Measurements from ENCODE around the gene HOXB13.

Gene HOXB13

DNA sequence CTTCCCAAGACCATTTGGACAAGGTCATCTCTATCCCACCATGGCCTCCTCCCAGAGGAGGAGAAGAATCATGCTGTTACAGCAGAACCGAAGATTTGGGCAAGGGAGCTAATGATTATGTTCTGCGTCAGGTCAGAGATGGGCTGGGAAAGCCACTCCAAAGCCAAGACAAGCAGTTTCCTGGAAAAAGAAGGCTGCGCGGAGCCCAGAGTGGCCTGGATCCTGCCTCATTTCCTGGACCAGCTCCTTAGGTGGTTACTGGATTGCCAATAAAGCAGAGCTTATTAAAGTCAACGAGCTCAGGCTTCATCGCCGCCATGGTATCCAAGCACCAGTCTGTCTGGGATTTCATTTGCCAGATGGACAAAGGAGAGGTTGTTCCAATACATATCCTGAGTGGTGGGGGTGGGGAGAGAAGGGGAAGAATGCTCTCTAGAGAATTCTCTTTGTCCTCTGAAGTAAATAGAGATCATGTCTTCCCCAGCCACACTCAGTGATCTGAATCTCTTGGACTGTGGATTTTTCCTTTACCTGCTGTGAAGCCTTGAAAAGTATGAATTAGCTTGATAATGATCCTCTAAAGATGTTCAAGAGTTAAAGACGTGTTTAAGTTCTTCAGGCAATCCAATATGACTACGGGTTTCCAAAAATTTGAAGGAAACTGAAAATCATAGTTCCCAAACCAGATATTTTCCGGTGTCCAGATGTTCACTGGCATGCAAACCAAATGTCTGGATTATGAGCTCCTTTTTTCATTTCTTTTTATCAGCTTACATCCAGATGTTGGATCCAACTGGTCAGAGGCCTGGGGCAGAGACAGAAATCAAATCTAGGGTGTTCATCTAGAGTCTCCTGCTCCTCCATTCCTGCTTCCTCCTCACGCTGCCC, 23.9 kb downstream of the HOXB13 start:
- TF ChIP-seq CTCF (IDR thresholded peaks at IDR 0.05), result no peak
- H3K36me3 ChIP-seq, result no peaks in the 10 kb centered on the region
- no peak overlapping the region for H3K4me3 ChIP-seq (ENCODE audit: low read depth in 1 of 2, low read length in 1 of 2)
- no peaks in the 10 kb centered on the region for H3K4me1 ChIP-seq (ENCODE audit: control insufficient read depth in 1 of 2, insufficient read depth in 1 of 2, low read depth in 1 of 2, low read length in 1 of 2)
- H3K9me3 ChIP-seq, result no peaks in the 10 kb centered on the region
- H3K27me3 ChIP-seq, result peaks cover 99% of the 10 kb centered on the region
- H3K27ac ChIP-seq, result no peak overlapping the region

GRCh38 chr17:48701864-48702532, 26.6 kb downstream of the HOXB13 start:
- Histone ChIP-seq H3K4me1 (ENCODE audit: control insufficient read depth in 1 of 2, insufficient read depth in 1 of 2, low read depth in 1 of 2, low read length in 1 of 2) (no peaks in the 10 kb centered on the region), H3K36me3 (no peaks in the 10 kb centered on the region), H3K27me3 (peaks cover 97% of the 10 kb centered on the region), H3K4me3 (ENCODE audit: low read depth in 1 of 2, low read length in 1 of 2) (no peak overlapping the region), H3K27ac (no peak overlapping the region), H3K9me3 (no peaks in the 10 kb centered on the region)
- TF ChIP-seq CTCF (IDR thresholded peaks at IDR 0.05), result no peak

GRCh38 chr17:48693178-48693577, 35.4 kb downstream of the HOXB13 start:
- no peaks in the 10 kb centered on the region for H3K9me3 ChIP-seq
- H3K27ac ChIP-seq, result no peak overlapping the region
- H3K36me3 ChIP-seq, result no peaks in the 10 kb centered on the region
- H3K4me3 ChIP-seq (ENCODE audit: low read depth in 1 of 2, low read length in 1 of 2), result no peak overlapping the region
- no peak for TF ChIP-seq CTCF (IDR thresholded peaks at IDR 0.05)
- H3K4me1 ChIP-seq (ENCODE audit: control insufficient read depth in 1 of 2, insufficient read depth in 1 of 2, low read depth in 1 of 2, low read length in 1 of 2), result no peaks in the 10 kb centered on the region
- H3K27me3 ChIP-seq, result peaks cover 94% of the 10 kb centered on the region

DNA sequence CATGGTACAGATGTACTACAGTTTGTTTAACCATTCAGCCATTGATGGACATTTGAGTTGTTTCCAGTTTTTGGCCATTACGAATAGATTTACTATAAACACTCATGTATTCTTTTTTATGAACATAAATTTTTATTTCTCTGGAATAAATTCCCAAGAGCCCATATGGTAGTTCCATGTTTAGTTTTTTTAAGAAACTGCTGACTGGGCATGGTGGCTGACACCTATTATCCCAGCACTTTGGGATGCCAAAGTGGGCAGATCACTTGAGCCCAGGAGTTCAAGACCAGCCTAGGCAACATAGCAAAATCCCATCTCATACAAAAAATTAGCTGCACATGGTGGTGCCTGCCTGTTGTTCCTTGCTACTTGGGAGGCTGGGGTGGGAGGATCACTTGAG, 36.5 kb downstream of the HOXB13 start:
- Histone ChIP-seq H3K36me3 (no peaks in the 10 kb centered on the region), H3K27ac (no peak overlapping the region)

GRCh38 chr17:48690655-48691054, 37.9 kb downstream of the HOXB13 start:
- H3K27ac ChIP-seq, result no peak overlapping the region
- TF ChIP-seq CTCF (IDR thresholded peaks at IDR 0.05), result no peak
- no peaks in the 10 kb centered on the region for H3K4me1 ChIP-seq (ENCODE audit: control insufficient read depth in 1 of 2, insufficient read depth in 1 of 2, low read depth in 1 of 2, low read length in 1 of 2)
- H3K9me3 ChIP-seq, result no peaks in the 10 kb centered on the region
- H3K4me3 ChIP-seq (ENCODE audit: low read depth in 1 of 2, low read length in 1 of 2), result no peak overlapping the region
- no peaks in the 10 kb centered on the region for H3K36me3 ChIP-seq
- H3K27me3 ChIP-seq, result peaks cover 81% of the 10 kb centered on the region

More for the DNA sequence above, 36.5 kb downstream of the HOXB13 start:
- H3K27me3 ChIP-seq, result peaks cover 93% of the 10 kb centered on the region
- no peak overlapping the region for H3K4me3 ChIP-seq (ENCODE audit: low read depth in 1 of 2, low read length in 1 of 2)
- TF ChIP-seq CTCF (IDR thresholded peaks at IDR 0.05), result no peak
- no peaks in the 10 kb centered on the region for H3K4me1 ChIP-seq (ENCODE audit: control insufficient read depth in 1 of 2, insufficient read depth in 1 of 2, low read depth in 1 of 2, low read length in 1 of 2)
- no peaks in the 10 kb centered on the region for H3K9me3 ChIP-seq

Data from neutrophil (primary cell).